Measurements from ENCODE around the gene FAM163B.

Gene FAM163B

GRCh38 chr9:133576875-133577736 is 32.1 kb downstream of the FAM163B start:
- Histone ChIP-seq H3K27ac (ENCODE audit: poor library complexity, severe bottlenecking) (no peak overlapping the region), H3K4me1 (ENCODE audit: insufficient read depth, poor library complexity, severe bottlenecking) (no peaks in the 10 kb centered on the region), H3K9me3 (ENCODE audit: severe bottlenecking) (no peaks in the 10 kb centered on the region), H3K4me3 (ENCODE audit: severe bottlenecking) (no peak overlapping the region), H3K27me3 (ENCODE audit: insufficient read depth, poor library complexity, severe bottlenecking) (peaks cover 39% of the 10 kb centered on the region), H3K36me3 (ENCODE audit: low read depth) (no peaks in the 10 kb centered on the region)
- no peak for DNase-seq (ENCODE audit: low spot score)
- ATAC-seq (ENCODE audit: low read depth) = no peak
- no peak for TF ChIP-seq CTCF (IDR thresholded peaks at IDR 0.05; ENCODE audit: poor library complexity, severe bottlenecking)

GRCh38 chr9:133576031-133576874 is 32.9 kb downstream of the FAM163B start:
- peaks cover 38% of the 10 kb centered on the region for H3K27me3 ChIP-seq (ENCODE audit: insufficient read depth, poor library complexity, severe bottlenecking)
- H3K9me3 ChIP-seq (ENCODE audit: severe bottlenecking) = no peaks in the 10 kb centered on the region
- H3K4me3 ChIP-seq (ENCODE audit: severe bottlenecking) = no peak overlapping the region
- no peaks in the 10 kb centered on the region for H3K36me3 ChIP-seq (ENCODE audit: low read depth)
- TF ChIP-seq CTCF (IDR thresholded peaks at IDR 0.05; ENCODE audit: poor library complexity, severe bottlenecking) = no peak
- no peak for ATAC-seq (ENCODE audit: low read depth)
- no peak overlapping the region for H3K27ac ChIP-seq (ENCODE audit: poor library complexity, severe bottlenecking)
- no peak for DNase-seq (ENCODE audit: low spot score)
- H3K4me1 ChIP-seq (ENCODE audit: insufficient read depth, poor library complexity, severe bottlenecking) = no peaks in the 10 kb centered on the region

GRCh38 chr9:133575186-133576030 is 33.8 kb downstream of the FAM163B start:
- Histone ChIP-seq H3K9me3 (ENCODE audit: severe bottlenecking) (no peaks in the 10 kb centered on the region), H3K27me3 (ENCODE audit: insufficient read depth, poor library complexity, severe bottlenecking) (peaks cover 31% of the 10 kb centered on the region), H3K4me1 (ENCODE audit: insufficient read depth, poor library complexity, severe bottlenecking) (no peaks in the 10 kb centered on the region), H3K36me3 (ENCODE audit: low read depth) (no peaks in the 10 kb centered on the region), H3K4me3 (ENCODE audit: severe bottlenecking) (no peak overlapping the region), H3K27ac (ENCODE audit: poor library complexity, severe bottlenecking) (no peak overlapping the region)
- ATAC-seq (ENCODE audit: low read depth) (no peak), DNase-seq (ENCODE audit: low spot score) (no peak)
- no peak for TF ChIP-seq CTCF (IDR thresholded peaks at IDR 0.05; ENCODE audit: poor library complexity, severe bottlenecking)

GRCh38 chr9:133574771-133575170 is 34.4 kb downstream of the FAM163B start:
- H3K27ac ChIP-seq (ENCODE audit: poor library complexity, severe bottlenecking) = no peak overlapping the region
- H3K9me3 ChIP-seq (ENCODE audit: severe bottlenecking) = no peaks in the 10 kb centered on the region
- no peak for DNase-seq (ENCODE audit: low spot score)
- no peak for TF ChIP-seq CTCF (IDR thresholded peaks at IDR 0.05; ENCODE audit: poor library complexity, severe bottlenecking)
- no peak overlapping the region for H3K4me3 ChIP-seq (ENCODE audit: severe bottlenecking)
- no peak for ATAC-seq (ENCODE audit: low read depth)
- no peaks in the 10 kb centered on the region for H3K4me1 ChIP-seq (ENCODE audit: insufficient read depth, poor library complexity, severe bottlenecking)
- peaks cover 29% of the 10 kb centered on the region for H3K27me3 ChIP-seq (ENCODE audit: insufficient read depth, poor library complexity, severe bottlenecking)
- no peaks in the 10 kb centered on the region for H3K36me3 ChIP-seq (ENCODE audit: low read depth)

Data from RWPE2 (cell line).